HL-60 (cell line): ENCODE measurements around the gene L1TD1.

Experiments used
- POLR2AphosphoS5 ChIP-seq: IDR thresholded peaks from 2 replicates; pipeline ENCODE4 v1.6.1; 2012; ENCODE audit warnings: low read depth
- TF ChIP-seq, protein P1 (sequence below): IDR thresholded peaks from one replicate; pipeline ENCODE4 v1.5.1; 2011; ENCODE audit warnings: low read length, control low read depth, inconsistent platforms; ENCODE audit not compliant: insufficient read depth
- TF ChIP-seq, protein P2 (sequence below): IDR thresholded peaks from 2 replicates; pipeline ENCODE4 v1.6.1; 2012; ENCODE audit warnings: low read depth; ENCODE audit not compliant: insufficient replicate concordance

GRCh38 chr1:62228883-62229187 lies 34.2 kb downstream of the L1TD1 start:
- TF ChIP-seq, protein P1, sequence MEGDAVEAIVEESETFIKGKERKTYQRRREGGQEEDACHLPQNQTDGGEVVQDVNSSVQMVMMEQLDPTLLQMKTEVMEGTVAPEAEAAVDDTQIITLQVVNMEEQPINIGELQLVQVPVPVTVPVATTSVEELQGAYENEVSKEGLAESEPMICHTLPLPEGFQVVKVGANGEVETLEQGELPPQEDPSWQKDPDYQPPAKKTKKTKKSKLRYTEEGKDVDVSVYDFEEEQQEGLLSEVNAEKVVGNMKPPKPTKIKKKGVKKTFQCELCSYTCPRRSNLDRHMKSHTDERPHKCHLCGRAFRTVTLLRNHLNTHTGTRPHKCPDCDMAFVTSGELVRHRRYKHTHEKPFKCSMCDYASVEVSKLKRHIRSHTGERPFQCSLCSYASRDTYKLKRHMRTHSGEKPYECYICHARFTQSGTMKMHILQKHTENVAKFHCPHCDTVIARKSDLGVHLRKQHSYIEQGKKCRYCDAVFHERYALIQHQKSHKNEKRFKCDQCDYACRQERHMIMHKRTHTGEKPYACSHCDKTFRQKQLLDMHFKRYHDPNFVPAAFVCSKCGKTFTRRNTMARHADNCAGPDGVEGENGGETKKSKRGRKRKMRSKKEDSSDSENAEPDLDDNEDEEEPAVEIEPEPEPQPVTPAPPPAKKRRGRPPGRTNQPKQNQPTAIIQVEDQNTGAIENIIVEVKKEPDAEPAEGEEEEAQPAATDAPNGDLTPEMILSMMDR: no peak
- no peak for TF ChIP-seq POLR2AphosphoS5
- TF ChIP-seq, protein P2, sequence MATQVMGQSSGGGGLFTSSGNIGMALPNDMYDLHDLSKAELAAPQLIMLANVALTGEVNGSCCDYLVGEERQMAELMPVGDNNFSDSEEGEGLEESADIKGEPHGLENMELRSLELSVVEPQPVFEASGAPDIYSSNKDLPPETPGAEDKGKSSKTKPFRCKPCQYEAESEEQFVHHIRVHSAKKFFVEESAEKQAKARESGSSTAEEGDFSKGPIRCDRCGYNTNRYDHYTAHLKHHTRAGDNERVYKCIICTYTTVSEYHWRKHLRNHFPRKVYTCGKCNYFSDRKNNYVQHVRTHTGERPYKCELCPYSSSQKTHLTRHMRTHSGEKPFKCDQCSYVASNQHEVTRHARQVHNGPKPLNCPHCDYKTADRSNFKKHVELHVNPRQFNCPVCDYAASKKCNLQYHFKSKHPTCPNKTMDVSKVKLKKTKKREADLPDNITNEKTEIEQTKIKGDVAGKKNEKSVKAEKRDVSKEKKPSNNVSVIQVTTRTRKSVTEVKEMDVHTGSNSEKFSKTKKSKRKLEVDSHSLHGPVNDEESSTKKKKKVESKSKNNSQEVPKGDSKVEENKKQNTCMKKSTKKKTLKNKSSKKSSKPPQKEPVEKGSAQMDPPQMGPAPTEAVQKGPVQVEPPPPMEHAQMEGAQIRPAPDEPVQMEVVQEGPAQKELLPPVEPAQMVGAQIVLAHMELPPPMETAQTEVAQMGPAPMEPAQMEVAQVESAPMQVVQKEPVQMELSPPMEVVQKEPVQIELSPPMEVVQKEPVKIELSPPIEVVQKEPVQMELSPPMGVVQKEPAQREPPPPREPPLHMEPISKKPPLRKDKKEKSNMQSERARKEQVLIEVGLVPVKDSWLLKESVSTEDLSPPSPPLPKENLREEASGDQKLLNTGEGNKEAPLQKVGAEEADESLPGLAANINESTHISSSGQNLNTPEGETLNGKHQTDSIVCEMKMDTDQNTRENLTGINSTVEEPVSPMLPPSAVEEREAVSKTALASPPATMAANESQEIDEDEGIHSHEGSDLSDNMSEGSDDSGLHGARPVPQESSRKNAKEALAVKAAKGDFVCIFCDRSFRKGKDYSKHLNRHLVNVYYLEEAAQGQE: no peak
